Suprapubic skin (tissue), 4 donors: Measurements from ENCODE around the gene CYTH2. TPM values are rescaled to one million over a fixed set of nuclear protein-coding genes. Genes with fewer than 3 reads are reported as not detected.

Experiments
- DNase-seq, 2 donors: peaks; one replicate each; pipeline ENCODE4 v3.0.0-alpha.2; 2019; ENCODE audit warnings: low spot score in 2 of 2
- H3K27ac ChIP-seq: fragments of 200-600 bp; sonication (generic); one replicate; pipeline ENCODE4 v1.5.1; 2019
- H3K27me3 ChIP-seq: fragments of 200-600 bp; sonication (generic); one replicate; pipeline ENCODE4 v1.5.1; 2019
- H3K36me3 ChIP-seq: fragments of 200-600 bp; sonication (generic); one replicate; pipeline ENCODE4 v1.5.1; 2019
- H3K4me1 ChIP-seq: fragments of 200-600 bp; sonication (generic); one replicate; pipeline ENCODE4 v1.5.1; 2019
- H3K4me3 ChIP-seq: fragments of 200-600 bp; sonication (generic); one replicate; pipeline ENCODE4 v1.5.1; 2019; ENCODE audit warnings: mild to moderate bottlenecking
- H3K9me3 ChIP-seq: fragments of 200-600 bp; sonication (generic); one replicate; pipeline ENCODE4 v1.5.1; 2019
- CTCF ChIP-seq, 2 donors: fragments of 200-600 bp in 1 of 2; fragments of 450-650 bp in 1 of 2; sonication (generic) in 1 of 2; IDR thresholded peaks; one replicate each; pipeline ENCODE4 v1.5.1; 2016 to 2019; ENCODE audit warnings: antibody characterized with exemption in 2 of 2, mild to moderate bottlenecking in 1 of 2, moderate library complexity in 1 of 2
- EP300 ChIP-seq: sonication (generic); formaldehyde crosslinking; IDR thresholded peaks from one replicate; pipeline ENCODE4 v1.6.1; 2017; ENCODE audit warnings: antibody characterized with exemption
- POLR2A ChIP-seq, 2 donors: fragments of 450-650 bp; IDR thresholded peaks; one replicate each; pipeline ENCODE4 v1.6.1; 2017; ENCODE audit warnings: antibody characterized with exemption in 2 of 2, mild to moderate bottlenecking in 2 of 2, moderate library complexity in 2 of 2
- POLR2AphosphoS5 ChIP-seq, 3 donors: sonication (generic); formaldehyde crosslinking; IDR thresholded peaks; one replicate each; pipeline ENCODE4 v1.6.1; 2017; ENCODE audit warnings: antibody characterized with exemption in 3 of 3
- WGBS: methylation state at CpG from one replicate; pipeline ENCODE4 v1.1.5; 2018; 5-methylcytosine and 5-hydroxymethylcytosine counted together
- total RNA-seq, 4 donors: library from RNA; depleted of rRNA; stranded (reverse); fragments of >200 nt; gene quantifications; one replicate each; pipeline ENCODE4 v1.1.0, GENCODE V29; 2016

Gene CYTH2
- total RNA-seq, 4 donors from 2014 or later = 54.9 to 86.5 (median 63.2) TPM

GRCh38 chr19:48448563-48448962 is 20.6 kb upstream of the CYTH2 start:
- Histone ChIP-seq H3K4me3 (no peak overlapping the region), H3K27me3 (peaks cover 6% of the 10 kb centered on the region), H3K4me1 (peaks cover 33% of the 10 kb centered on the region), H3K9me3 (no peaks in the 10 kb centered on the region), H3K27ac (no peak overlapping the region), H3K36me3 (peaks cover 61% of the 10 kb centered on the region)
- no peak for DNase-seq
- WGBS = 91% methylated on average over 4 of the region's 4 CpGs
- TF ChIP-seq EP300 = no peak
- no peak for TF ChIP-seq POLR2AphosphoS5 (IDR thresholded peaks at IDR 0.05)
- TF ChIP-seq POLR2A (IDR thresholded peaks at IDR 0.05) = no peak
- TF ChIP-seq CTCF (IDR thresholded peaks at IDR 0.05) = no peak

GRCh38 chr19:48450441-48450840 is 18.7 kb upstream of the CYTH2 start:
- no peaks in the 10 kb centered on the region for H3K9me3 ChIP-seq
- H3K27me3 ChIP-seq = no peaks in the 10 kb centered on the region
- no peak for TF ChIP-seq EP300
- no peak for TF ChIP-seq CTCF (IDR thresholded peaks at IDR 0.05)
- no peak for TF ChIP-seq POLR2A (IDR thresholded peaks at IDR 0.05)
- no peak for TF ChIP-seq POLR2AphosphoS5 (IDR thresholded peaks at IDR 0.05)
- 92% methylated on average over 15 of the region's 23 CpGs for WGBS
- H3K4me1 ChIP-seq = peaks cover 15% of the 10 kb centered on the region
- H3K36me3 ChIP-seq = peaks cover 78% of the 10 kb centered on the region
- no peak overlapping the region for H3K27ac ChIP-seq
- DNase-seq = no peak
- H3K4me3 ChIP-seq = no peak overlapping the region

GRCh38 chr19:48450863-48451262 is 18.3 kb upstream of the CYTH2 start:
- H3K27me3 ChIP-seq = no peaks in the 10 kb centered on the region

GRCh38 chr19:48451624-48452023 is 17.5 kb upstream of the CYTH2 start:
- no peaks in the 10 kb centered on the region for H3K9me3 ChIP-seq
- no peak for TF ChIP-seq POLR2AphosphoS5 (IDR thresholded peaks at IDR 0.05)
- peaks cover 89% of the 10 kb centered on the region for H3K36me3 ChIP-seq
- H3K4me1 ChIP-seq = peaks cover 9% of the 10 kb centered on the region
- DNase-seq = no peak
- H3K27me3 ChIP-seq = no peaks in the 10 kb centered on the region
- no peak overlapping the region for H3K27ac ChIP-seq
- WGBS = 77% methylated on average over 12 of the region's 12 CpGs
- H3K4me3 ChIP-seq = no peak overlapping the region

More at GRCh38 chr19:48450863-48451262, 18.3 kb upstream of the CYTH2 start:
- Histone ChIP-seq H3K9me3 (no peaks in the 10 kb centered on the region), H3K36me3 (peaks cover 82% of the 10 kb centered on the region), H3K27ac (no peak overlapping the region), H3K4me3 (no peak overlapping the region), H3K4me1 (peaks cover 15% of the 10 kb centered on the region)
- WGBS = 88% methylated on average over 7 of the region's 15 CpGs
- DNase-seq = no peak
- TF ChIP-seq POLR2A (IDR thresholded peaks at IDR 0.05) (no peak), CTCF (IDR thresholded peaks at IDR 0.05) (no peak)

- Histone ChIP-seq H3K4me1 (peaks cover 2% of the 10 kb centered on the region), H3K9me3 (no peaks in the 10 kb centered on the region), H3K36me3 (peaks cover 85% of the 10 kb centered on the region), H3K4me3 (no peak overlapping the region), H3K27me3 (no peaks in the 10 kb centered on the region), H3K27ac (no peak overlapping the region)
- TF ChIP-seq POLR2AphosphoS5 (IDR thresholded peaks at IDR 0.05) = no peak
- TF ChIP-seq CTCF (IDR thresholded peaks at IDR 0.05) = no peak
- no peak for TF ChIP-seq EP300
- TF ChIP-seq POLR2A (IDR thresholded peaks at IDR 0.05) = no peak
- WGBS = 87% methylated on average over 30 of the region's 33 CpGs
- no peak for DNase-seq
Observed at GRCh38 chr19:48452289-48453190, 16.6 kb upstream of the CYTH2 start.
